ENCODE data around the gene CAPN15. TPM values are rescaled to one million over a fixed set of nuclear protein-coding genes. Genes with fewer than 3 reads are reported as not detected.
"Not testable (repeated sequence)": the region's sequence is repeated elsewhere in the genome, so short reads cannot be mapped to it uniquely, and the experiment has no call there.

The CAPN15 gene
- polyA plus RNA-seq, 1 of the 3 experiments (the other 2 are of a cell fraction), result 22.9 TPM

DNA sequence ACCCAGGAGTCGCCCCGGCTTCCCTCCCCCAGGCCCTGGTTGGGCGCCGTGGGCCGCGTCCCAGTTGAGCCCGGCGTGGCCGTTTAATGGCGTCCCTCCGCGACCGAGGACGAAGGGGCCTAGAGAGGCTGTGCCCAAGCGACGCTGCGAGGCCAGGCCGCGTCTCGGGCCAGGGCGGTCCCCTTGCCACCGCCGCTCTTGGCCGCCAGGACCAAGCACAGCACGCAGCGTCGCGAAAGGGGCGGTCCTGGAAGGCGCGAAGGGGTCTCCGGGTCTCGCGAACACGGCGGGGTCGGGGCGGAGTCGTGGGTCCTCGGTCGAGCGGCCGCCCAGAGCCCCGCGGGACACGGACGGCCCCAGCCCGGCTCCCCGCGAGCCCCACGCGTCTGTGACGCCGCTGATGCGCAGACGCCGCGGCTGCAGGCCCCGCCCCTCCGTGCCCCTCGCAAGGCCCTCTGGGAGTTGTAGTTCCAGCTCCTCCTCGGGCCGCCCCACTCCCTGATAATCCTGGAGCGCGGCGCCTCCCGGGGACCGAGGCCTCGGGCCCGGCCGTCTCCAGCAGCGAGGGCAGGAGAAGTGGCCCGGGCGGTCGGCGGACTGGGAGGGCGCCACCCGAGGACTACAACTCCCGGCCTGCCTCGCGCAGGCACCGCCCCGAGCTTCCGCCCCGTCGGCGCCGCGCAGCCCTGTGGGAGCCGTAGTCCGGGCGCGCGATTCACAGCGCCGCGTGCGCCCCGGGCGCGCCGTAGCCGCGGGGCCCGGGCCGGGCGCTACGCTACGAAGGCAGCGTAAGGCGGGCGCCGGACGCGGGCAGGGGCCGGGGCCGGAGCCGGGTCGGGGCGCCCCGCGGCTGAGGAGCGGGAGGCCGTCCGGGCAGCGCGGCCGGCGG, at the start of gene CAPN15 (continued):
- no peak; the same call in 1 of the 2 replicates for TF ChIP-seq REST (IDR thresholded peaks at IDR 0.05; ENCODE audit: low read depth, low read length)
- peak; percentile 77 for TF ChIP-seq GABPA (IDR thresholded peaks at IDR 0.05; ENCODE audit: low read depth)
- no peak for TF ChIP-seq EZH2phosphoT487 (IDR thresholded peaks at IDR 0.05; ENCODE audit: borderline replicate concordance, low read depth)
- peak; percentile 54; the same call in 1 of the 2 replicates for TF ChIP-seq POLR2AphosphoS5 (IDR thresholded peaks at IDR 0.05; ENCODE audit: low read depth, low read length)
- no peak for TF ChIP-seq USF1 (IDR thresholded peaks at IDR 0.05; ENCODE audit: borderline replicate concordance, low read depth)
- TF ChIP-seq MXI1 (IDR thresholded peaks at IDR 0.05; ENCODE audit: low read depth, low read length), result peak; percentile 35; the same call in 1 of the 2 replicates
- TF ChIP-seq NFIC (IDR thresholded peaks at IDR 0.05; ENCODE audit: borderline replicate concordance), result no peak
- TF ChIP-seq RFX5 (IDR thresholded peaks at IDR 0.05; ENCODE audit: low read length), result no peak
- TF ChIP-seq GATA2 (CRISPR knock-in tag; IDR thresholded peaks at IDR 0.05), result no peak
- TF ChIP-seq, protein P1, sequence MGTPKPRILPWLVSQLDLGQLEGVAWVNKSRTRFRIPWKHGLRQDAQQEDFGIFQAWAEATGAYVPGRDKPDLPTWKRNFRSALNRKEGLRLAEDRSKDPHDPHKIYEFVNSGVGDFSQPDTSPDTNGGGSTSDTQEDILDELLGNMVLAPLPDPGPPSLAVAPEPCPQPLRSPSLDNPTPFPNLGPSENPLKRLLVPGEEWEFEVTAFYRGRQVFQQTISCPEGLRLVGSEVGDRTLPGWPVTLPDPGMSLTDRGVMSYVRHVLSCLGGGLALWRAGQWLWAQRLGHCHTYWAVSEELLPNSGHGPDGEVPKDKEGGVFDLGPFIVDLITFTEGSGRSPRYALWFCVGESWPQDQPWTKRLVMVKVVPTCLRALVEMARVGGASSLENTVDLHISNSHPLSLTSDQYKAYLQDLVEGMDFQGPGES (IDR thresholded peaks at IDR 0.05; ENCODE audit: low read depth, low read length), result no peak

DNA sequence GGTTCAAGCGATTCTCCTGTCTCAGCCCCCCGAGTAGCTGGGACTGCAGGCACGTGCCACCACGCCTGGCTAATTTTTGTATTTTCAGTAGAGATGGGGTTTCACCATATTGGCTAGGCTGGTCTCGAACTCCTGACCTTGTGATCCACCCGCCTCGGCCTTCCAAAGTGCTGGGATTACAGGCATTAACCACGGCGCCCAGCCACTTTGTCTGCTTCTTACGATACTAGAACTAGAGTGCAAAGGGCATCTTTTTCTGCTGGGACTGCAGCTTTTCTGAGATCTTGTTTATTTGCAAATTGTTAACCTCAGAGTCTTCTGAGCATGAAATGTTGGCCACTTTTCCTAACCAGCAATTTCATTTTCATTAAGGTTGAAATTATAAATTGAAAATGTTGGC, 49.2 kb upstream of the CAPN15 start:
- H4K20me1 ChIP-seq (ENCODE audit: insufficient read depth); H3K9me2 ChIP-seq; DNase-seq; H3K4me3 ChIP-seq (ENCODE audit: low read depth in 2 of 2, low read length in 1 of 2); H2AFZ ChIP-seq (ENCODE audit: low read depth); H3K9ac ChIP-seq; H3K79me2 ChIP-seq (ENCODE audit: insufficient read depth); H3K4me2 ChIP-seq; H3K27ac ChIP-seq (ENCODE audit: low read depth in 2 of 2, low read length in 1 of 2); H3F3A ChIP-seq (replicated peaks; ENCODE audit: insufficient read depth); H3K36me3 ChIP-seq (replicated peaks in 1 of 2; ENCODE audit: control insufficient read depth in 1 of 2, insufficient read depth in 2 of 2, low read length in 1 of 2); POLR2A ChIA-PET; H3K4me1 ChIP-seq (ENCODE audit: control insufficient read depth in 1 of 2, insufficient read depth in 2 of 2, low read depth in 1 of 2, low read length in 1 of 2); H3K27me3 ChIP-seq (ENCODE audit: insufficient read depth); H3K9me3 ChIP-seq: not testable (repeated sequence)
- CTCF ChIA-PET, result interaction anchor here (1.0 to 2.6 kb wide), 2 partner anchors 9 to 76 kb away, joined by 3 to 9 read pairs; no protein-coding TSS in a partner anchor
- 95% methylated on average over 10 of the region's 10 CpGs for WGBS (ENCODE audit: low lambda C conversion rate)

All from SK-N-SH (cell line).